ENCODE data around the gene DDX60.

Gene DDX60

GRCh38 chr4:168273838-168274237 is 44.7 kb downstream of the DDX60 start:
- no peak overlapping the region for H4K91ac ChIP-seq (ENCODE audit: low read depth, low read length)
- no peak overlapping the region for H3K9ac ChIP-seq (ENCODE audit: low read length)
- no peak overlapping the region for H3K18ac ChIP-seq (ENCODE audit: low read length)
- H3K14ac ChIP-seq (ENCODE audit: low read length): no peak overlapping the region
- H2BK5ac ChIP-seq (ENCODE audit: low read depth, low read length, poor library complexity): no peak overlapping the region
- H3K79me1 ChIP-seq (ENCODE audit: low read length): no peaks in the 10 kb centered on the region
- H4K8ac ChIP-seq (ENCODE audit: low read depth, low read length): no peak overlapping the region
- no peaks in the 10 kb centered on the region for H3K9me3 ChIP-seq (ENCODE audit: insufficient read depth, low read depth, low read length)
- H3K23ac ChIP-seq (ENCODE audit: low read length): no peak overlapping the region
- no peaks in the 10 kb centered on the region for H3K4me1 ChIP-seq (ENCODE audit: control insufficient read depth in 1 of 2, insufficient read depth in 2 of 2, low read length in 2 of 2)
- no peak overlapping the region for H2BK12ac ChIP-seq (ENCODE audit: low read length)
- H3K36me3 ChIP-seq (ENCODE audit: control insufficient read depth in 1 of 2, insufficient read depth in 2 of 2, low read length in 2 of 2): no peaks in the 10 kb centered on the region
- no peak overlapping the region for H4K12ac ChIP-seq (ENCODE audit: low read depth, low read length)
- H3K27ac ChIP-seq (ENCODE audit: low read depth, low read length): no peak overlapping the region
- H3K79me2 ChIP-seq (ENCODE audit: control insufficient read depth, insufficient read depth, low read length, poor library complexity): no peaks in the 10 kb centered on the region
- WGBS (ENCODE audit: extremely low coverage, insufficient coverage, insufficient read length): no CpG with 5 or more reads among the region's 9 CpGs
- DNase-seq: peak; percentile 10 to 46
- H2AFZ ChIP-seq (ENCODE audit: insufficient read depth, low read length, poor library complexity): no peak overlapping the region
- H3K4me2 ChIP-seq (ENCODE audit: low read length): no peak overlapping the region
- no peak overlapping the region for H3K4ac ChIP-seq (ENCODE audit: low read depth, low read length)
- H2AK5ac ChIP-seq (ENCODE audit: low read length): no peak overlapping the region
- no peak overlapping the region for H2BK120ac ChIP-seq (ENCODE audit: insufficient read depth, low read length, poor library complexity)
- no peaks in the 10 kb centered on the region for H3K27me3 ChIP-seq (ENCODE audit: insufficient read depth, low read length)
- H3K4me3 ChIP-seq (ENCODE audit: low read depth, low read length): no peak overlapping the region

GRCh38 chr4:168272488-168272887 is 46.1 kb downstream of the DDX60 start:
- Histone ChIP-seq H2BK120ac (ENCODE audit: insufficient read depth, low read length, poor library complexity) (no peak overlapping the region), H4K12ac (ENCODE audit: low read depth, low read length) (no peak overlapping the region)
- DNase-seq: no peak

DNA sequence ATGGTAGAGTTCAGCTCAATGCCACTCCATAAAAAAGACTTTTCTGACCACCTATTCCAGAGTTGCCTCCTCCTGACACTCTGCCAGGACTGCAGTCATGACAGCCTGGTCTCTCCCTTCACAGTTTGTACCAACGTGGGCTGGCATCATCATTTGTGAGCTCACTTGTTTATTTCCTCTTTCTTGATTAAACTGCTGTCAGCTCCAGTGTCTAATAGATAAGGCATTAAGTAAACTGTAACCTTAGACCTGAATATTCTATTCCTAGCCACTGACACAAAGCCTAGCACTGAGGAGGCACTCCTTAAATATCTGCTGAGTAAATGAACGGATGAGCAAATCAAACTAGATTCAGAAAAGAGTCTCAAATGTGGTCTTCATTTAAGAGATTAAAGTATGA is 48.7 kb downstream of the DDX60 start:
- DNase-seq: no peak
- Histone ChIP-seq H2BK5ac (ENCODE audit: low read depth, low read length, poor library complexity) (no peak overlapping the region), H2BK12ac (ENCODE audit: low read length) (no peak overlapping the region), H3K36me3 (ENCODE audit: control insufficient read depth in 1 of 2, insufficient read depth in 2 of 2, low read length in 2 of 2) (no peaks in the 10 kb centered on the region), H4K12ac (ENCODE audit: low read depth, low read length) (no peak overlapping the region), H3K4me1 (ENCODE audit: control insufficient read depth in 1 of 2, insufficient read depth in 2 of 2, low read length in 2 of 2) (no peaks in the 10 kb centered on the region), H2AK5ac (ENCODE audit: low read length) (no peak overlapping the region), H3K79me2 (ENCODE audit: control insufficient read depth, insufficient read depth, low read length, poor library complexity) (no peaks in the 10 kb centered on the region), H3K79me1 (ENCODE audit: low read length) (no peaks in the 10 kb centered on the region), H2BK120ac (ENCODE audit: insufficient read depth, low read length, poor library complexity) (no peak overlapping the region), H3K9ac (ENCODE audit: low read length) (no peak overlapping the region), H3K4me3 (ENCODE audit: low read depth, low read length) (no peak overlapping the region), H3K4ac (ENCODE audit: low read depth, low read length) (no peak overlapping the region), H2AFZ (ENCODE audit: insufficient read depth, low read length, poor library complexity) (no peak overlapping the region), H4K91ac (ENCODE audit: low read depth, low read length) (no peak overlapping the region), H3K14ac (ENCODE audit: low read length) (no peak overlapping the region), H3K4me2 (ENCODE audit: low read length) (no peak overlapping the region), H3K27ac (ENCODE audit: low read depth, low read length) (no peak overlapping the region), H3K23ac (ENCODE audit: low read length) (no peak overlapping the region), H3K9me3 (ENCODE audit: insufficient read depth, low read depth, low read length) (no peaks in the 10 kb centered on the region), H3K18ac (ENCODE audit: low read length) (no peak overlapping the region), H4K8ac (ENCODE audit: low read depth, low read length) (no peak overlapping the region), H3K27me3 (ENCODE audit: insufficient read depth, low read length) (no peaks in the 10 kb centered on the region)
- WGBS (ENCODE audit: extremely low coverage, insufficient coverage, insufficient read length): no CpG with 5 or more reads among the region's 2 CpGs

More at GRCh38 chr4:168272488-168272887, 46.1 kb downstream of the DDX60 start:
- H3K18ac ChIP-seq (ENCODE audit: low read length): no peak overlapping the region
- H3K79me2 ChIP-seq (ENCODE audit: control insufficient read depth, insufficient read depth, low read length, poor library complexity): no peaks in the 10 kb centered on the region
- H2BK12ac ChIP-seq (ENCODE audit: low read length): no peak overlapping the region
- no peak overlapping the region for H3K4me3 ChIP-seq (ENCODE audit: low read depth, low read length)
- H3K14ac ChIP-seq (ENCODE audit: low read length): no peak overlapping the region
- no peak overlapping the region for H3K23ac ChIP-seq (ENCODE audit: low read length)
- no peaks in the 10 kb centered on the region for H3K79me1 ChIP-seq (ENCODE audit: low read length)
- H3K36me3 ChIP-seq (ENCODE audit: control insufficient read depth in 1 of 2, insufficient read depth in 2 of 2, low read length in 2 of 2): no peaks in the 10 kb centered on the region
- H3K4me1 ChIP-seq (ENCODE audit: control insufficient read depth in 1 of 2, insufficient read depth in 2 of 2, low read length in 2 of 2): no peaks in the 10 kb centered on the region
- H3K27ac ChIP-seq (ENCODE audit: low read depth, low read length): no peak overlapping the region
- H2AFZ ChIP-seq (ENCODE audit: insufficient read depth, low read length, poor library complexity): no peak overlapping the region
- H2BK5ac ChIP-seq (ENCODE audit: low read depth, low read length, poor library complexity): no peak overlapping the region
- no peak overlapping the region for H2AK5ac ChIP-seq (ENCODE audit: low read length)
- H3K4ac ChIP-seq (ENCODE audit: low read depth, low read length): no peak overlapping the region
- no CpG with 5 or more reads among the region's 2 CpGs for WGBS (ENCODE audit: extremely low coverage, insufficient coverage, insufficient read length)
- H4K8ac ChIP-seq (ENCODE audit: low read depth, low read length): no peak overlapping the region
- H3K9me3 ChIP-seq (ENCODE audit: insufficient read depth, low read depth, low read length): no peaks in the 10 kb centered on the region
- H3K4me2 ChIP-seq (ENCODE audit: low read length): no peak overlapping the region
- H3K9ac ChIP-seq (ENCODE audit: low read length): no peak overlapping the region
- no peaks in the 10 kb centered on the region for H3K27me3 ChIP-seq (ENCODE audit: insufficient read depth, low read length)
- H4K91ac ChIP-seq (ENCODE audit: low read depth, low read length): no peak overlapping the region

DNA sequence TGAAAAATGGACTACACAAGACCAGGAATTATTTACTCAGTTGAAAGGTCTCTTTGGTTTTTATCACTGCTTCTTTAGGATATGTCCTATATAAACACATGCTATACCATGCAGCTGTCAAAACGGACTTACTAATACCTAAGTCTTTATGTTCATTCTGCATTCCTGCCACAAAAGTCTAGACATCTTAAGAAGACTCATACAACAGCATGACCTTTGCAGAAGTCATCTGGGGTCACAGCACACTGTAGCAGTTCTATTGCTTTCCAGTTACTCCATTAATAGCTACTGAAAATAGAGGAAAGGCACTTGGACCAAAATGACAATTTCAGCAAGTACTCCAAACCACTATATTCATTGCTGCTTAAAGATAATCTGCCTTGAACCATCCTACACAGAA is 53.2 kb downstream of the DDX60 start:
- no peak overlapping the region for H3K18ac ChIP-seq (ENCODE audit: low read length)
- H4K8ac ChIP-seq (ENCODE audit: low read depth, low read length): no peak overlapping the region
- H2BK12ac ChIP-seq (ENCODE audit: low read length): no peak overlapping the region
- no peak overlapping the region for H3K14ac ChIP-seq (ENCODE audit: low read length)
- H3K79me1 ChIP-seq (ENCODE audit: low read length): no peaks in the 10 kb centered on the region
- no peak overlapping the region for H3K9ac ChIP-seq (ENCODE audit: low read length)
- no peak overlapping the region for H3K4ac ChIP-seq (ENCODE audit: low read depth, low read length)
- no peak overlapping the region for H2AFZ ChIP-seq (ENCODE audit: insufficient read depth, low read length, poor library complexity)
- no peak overlapping the region for H2AK5ac ChIP-seq (ENCODE audit: low read length)
- no peaks in the 10 kb centered on the region for H3K79me2 ChIP-seq (ENCODE audit: control insufficient read depth, insufficient read depth, low read length, poor library complexity)
- H3K4me3 ChIP-seq (ENCODE audit: low read depth, low read length): no peak overlapping the region
- H2BK5ac ChIP-seq (ENCODE audit: low read depth, low read length, poor library complexity): no peak overlapping the region
- WGBS (ENCODE audit: extremely low coverage, insufficient coverage, insufficient read length): no CpG with 5 or more reads among the region's 1 CpG
- no peak overlapping the region for H2BK120ac ChIP-seq (ENCODE audit: insufficient read depth, low read length, poor library complexity)
- H3K9me3 ChIP-seq (ENCODE audit: insufficient read depth, low read depth, low read length): no peaks in the 10 kb centered on the region
- no peaks in the 10 kb centered on the region for H3K4me1 ChIP-seq (ENCODE audit: control insufficient read depth in 1 of 2, insufficient read depth in 2 of 2, low read length in 2 of 2)
- H3K23ac ChIP-seq (ENCODE audit: low read length): no peak overlapping the region
- no peak overlapping the region for H3K27ac ChIP-seq (ENCODE audit: low read depth, low read length)
- no peaks in the 10 kb centered on the region for H3K36me3 ChIP-seq (ENCODE audit: control insufficient read depth in 1 of 2, insufficient read depth in 2 of 2, low read length in 2 of 2)
- H4K91ac ChIP-seq (ENCODE audit: low read depth, low read length): no peak overlapping the region
- no peaks in the 10 kb centered on the region for H3K27me3 ChIP-seq (ENCODE audit: insufficient read depth, low read length)
- peak in 1 of 2 donors; percentile 3 for DNase-seq
- H3K4me2 ChIP-seq (ENCODE audit: low read length): no peak overlapping the region
- no peak overlapping the region for H4K12ac ChIP-seq (ENCODE audit: low read depth, low read length)

All from trophoblast cell (in vitro differentiated cells and primary cell).